Sigmoid colon (tissue), 7 donors: Measurements from ENCODE around the gene IL4I1. TPM values are rescaled to one million over a fixed set of nuclear protein-coding genes. Genes with fewer than 3 reads are reported as not detected.

Experiments
- DNase-seq: peaks from one replicate; pipeline ENCODE4 v3.0.0-alpha.2; 2019
- H3K27ac ChIP-seq, 4 donors: fragments of 200-600 bp; sonication (generic); one replicate each; pipeline ENCODE4 v1.5.1; 2016 to 2019; ENCODE audit warnings: mild to moderate bottlenecking in 1 of 4
- H3K27me3 ChIP-seq, 3 donors: fragments of 200-600 bp; sonication (generic); one replicate each; pipeline ENCODE4 v1.5.1; 2019; ENCODE audit warnings: mild to moderate bottlenecking in 1 of 3
- H3K36me3 ChIP-seq, 4 donors: fragments of 200-600 bp; sonication (generic); one replicate each; pipeline ENCODE4 v1.5.1; 2016 to 2019
- H3K4me1 ChIP-seq, 4 donors: fragments of 200-600 bp; sonication (generic); one replicate each; pipeline ENCODE4 v1.5.1; 2017 to 2019
- H3K4me3 ChIP-seq, 4 donors: fragments of 200-600 bp; sonication (generic); one replicate each; pipeline ENCODE4 v1.5.1; 2017 to 2019; ENCODE audit warnings: mild to moderate bottlenecking in 2 of 4, moderate library complexity in 1 of 4
- H3K9me3 ChIP-seq, 4 donors: fragments of 200-600 bp in 3 of 4; sonication (generic) in 3 of 4; one replicate each; pipeline versions ENCODE4 v1.5.1 to v1.6.1; 2013 to 2019
- CTCF ChIP-seq, 4 experiments: fragments of 450-650 bp in 3 of 4; fragments of 200-600 bp in 1 of 4; IDR thresholded peaks; one replicate each; pipeline ENCODE4 v1.5.1; 2016 to 2019; ENCODE audit warnings: antibody characterized with exemption in 4 of 4, mild to moderate bottlenecking in 3 of 4, moderate library complexity in 2 of 4
- EP300 ChIP-seq, 4 donors: sonication (generic); formaldehyde crosslinking; IDR thresholded peaks; one replicate each; pipeline ENCODE4 v1.6.1; 2017; ENCODE audit warnings: antibody characterized with exemption in 4 of 4
- POLR2A ChIP-seq, 2 donors: fragments of 450-650 bp; IDR thresholded peaks; one replicate each; pipeline ENCODE4 v1.6.1; 2016; ENCODE audit warnings: antibody characterized with exemption in 2 of 2, mild to moderate bottlenecking in 2 of 2, moderate library complexity in 2 of 2
- POLR2AphosphoS5 ChIP-seq, 4 donors: sonication (generic); formaldehyde crosslinking; IDR thresholded peaks; one replicate each; pipeline ENCODE4 v1.6.1; 2017; ENCODE audit warnings: antibody characterized with exemption in 4 of 4
- WGBS, 2 donors: extraction: QIAGEN DNeasy Blood & Tissue Kit; methylation state at CpG; one replicate each; pipeline ENCODE4 v1.1.7; 2013; 5-methylcytosine and 5-hydroxymethylcytosine counted together
- intact Hi-C: fragments of 100-400 bp; cut with DNase I; formaldehyde crosslinking; loops from one replicate; pipeline ENCODE4 v1.15.1; 2023
- polyA plus RNA-seq, 3 donors: library from polyadenylated mRNA; stranded (reverse); fragments of 200-250 nt; gene quantifications; one replicate each; pipeline ENCODE4 v1.2.3, GENCODE V29; 2013
- total RNA-seq, 4 donors: library from RNA; depleted of rRNA; stranded (reverse); fragments of >200 nt; gene quantifications; one replicate each; pipeline ENCODE4 v1.1.0, GENCODE V29; 2016
- donor health status: healthy with polysubstance abuse.
- donor health status: Bipolar disorder and iron deficiency.
- donor health status: healthy.

Gene IL4I1
- total and polyA plus RNA-seq, 7 donors = 0.28 to 6.8 (median 0.66) TPM

GRCh38 chr19:49876422-49877019 lies 20.2 kb downstream of the IL4I1 start:
- H3K4me3 ChIP-seq = peak overlapping the region; percentile 61 to 100 (median 91)
- peaks cover 20 to 43% (median 22%) of the 10 kb centered on the region in 4 donors for H3K36me3 ChIP-seq
- no peak for TF ChIP-seq CTCF (IDR thresholded peaks at IDR 0.05)
- TF ChIP-seq POLR2A (IDR thresholded peaks at IDR 0.05) = peak in 1 of 2 donors; percentile 7
- peak; percentile 50 to 80 (median 54) for TF ChIP-seq POLR2AphosphoS5 (IDR thresholded peaks at IDR 0.05)
- TF ChIP-seq EP300 (IDR thresholded peaks at IDR 0.05) = no peak
- 0% methylated on average over 46 of the region's 46 CpGs for WGBS, 2 donors
- H3K4me1 ChIP-seq = peaks cover 0 to 33% (median 29%) of the 10 kb centered on the region in 4 donors
- H3K27ac ChIP-seq = peak overlapping the region; percentile 92 to 100 (median 96)
- H3K9me3 ChIP-seq = no peaks in the 10 kb centered on the region
- H3K27me3 ChIP-seq = no peaks in the 10 kb centered on the region
- intact Hi-C loops = loop anchor here (1.0 to 5.0 kb wide), 6 partner anchors 59 to 424 kb away; partner anchors contain the start of genes ALDH16A1, AP2A1, FUZ and PIH1D1
- DNase-seq = peak; percentile 99

- peaks cover 14 to 43% (median 19%) of the 10 kb centered on the region in 4 donors for H3K36me3 ChIP-seq
- H3K4me3 ChIP-seq = peak overlapping the region; percentile 61 to 100 (median 91)
- peaks cover 0 to 34% (median 29%) of the 10 kb centered on the region in 4 donors for H3K4me1 ChIP-seq
- peak overlapping the region; percentile 92 to 100 (median 96) for H3K27ac ChIP-seq
- no peaks in the 10 kb centered on the region for H3K9me3 ChIP-seq
- DNase-seq = peak; percentile 85
- intact Hi-C loops = loop anchor here (1.0 to 5.0 kb wide), 6 partner anchors 59 to 424 kb away; partner anchors contain the start of genes ALDH16A1, AP2A1, FUZ and PIH1D1
- H3K27me3 ChIP-seq = no peaks in the 10 kb centered on the region
- TF ChIP-seq CTCF (IDR thresholded peaks at IDR 0.05) = no peak
- no peak for TF ChIP-seq POLR2AphosphoS5 (IDR thresholded peaks at IDR 0.05)
- WGBS, 2 donors = 1% methylated on average over 28 of the region's 28 CpGs
Measured at GRCh38 chr19:49875857-49876421, 20.7 kb downstream of the IL4I1 start.

- Histone ChIP-seq H3K27ac (peak overlapping the region; percentile 92 to 100 (median 96)), H3K4me1 (peaks cover 0 to 42% (median 35%) of the 10 kb centered on the region in 4 donors), H3K27me3 (no peaks in the 10 kb centered on the region), H3K4me3 (peak overlapping the region in 2 of 4 donors; percentile 85 to 100), H3K9me3 (no peaks in the 10 kb centered on the region), H3K36me3 (peaks cover 7 to 40% (median 11%) of the 10 kb centered on the region in 4 donors)
- 80 to 91% methylated on average over 4 of the region's 4 CpGs for WGBS, 2 donors
- intact Hi-C loops = loop anchor here (5.0 kb wide), 2 partner anchors 378 to 423 kb away; partner anchors contain the start of genes ALDH16A1, PIH1D1 and RPS11
- TF ChIP-seq EP300 (IDR thresholded peaks at IDR 0.05) (no peak), POLR2AphosphoS5 (IDR thresholded peaks at IDR 0.05) (no peak), CTCF (IDR thresholded peaks at IDR 0.05) (no peak), POLR2A (IDR thresholded peaks at IDR 0.05) (no peak)
- DNase-seq = no peak
Measured at GRCh38 chr19:49875177-49875576, 21.5 kb downstream of the IL4I1 start.

DNA sequence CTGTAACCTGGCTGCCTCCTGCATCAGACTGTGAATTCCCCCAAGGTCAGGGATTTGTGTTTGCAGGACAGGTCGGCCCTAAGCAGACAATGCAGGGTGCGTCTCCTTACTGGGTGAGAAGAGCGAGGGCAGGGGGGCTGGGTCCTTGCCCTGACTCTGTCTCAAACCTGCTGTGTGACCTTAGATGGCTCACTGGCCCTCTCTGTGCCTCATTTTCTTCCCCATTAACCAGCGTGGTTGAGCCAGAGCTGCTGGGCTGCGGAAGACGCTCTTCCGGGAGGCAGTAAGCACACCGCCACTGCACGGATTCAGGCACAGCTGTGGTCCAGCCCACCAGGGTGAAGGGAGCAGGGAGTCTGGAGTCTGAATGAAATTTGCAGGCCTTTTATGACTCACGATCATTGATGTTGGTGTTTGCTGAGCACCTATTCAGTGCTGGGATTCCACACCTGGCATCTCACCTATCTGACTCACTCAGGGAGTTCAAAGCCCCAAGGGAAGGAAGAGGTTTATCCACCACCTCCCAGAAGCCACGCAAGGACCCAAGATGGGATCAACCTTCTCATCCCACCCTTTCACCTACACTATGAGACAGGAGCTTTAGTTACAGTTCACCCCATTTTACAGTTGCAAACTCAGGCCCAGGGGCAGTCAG lies 22.1 kb downstream of the IL4I1 start:
- WGBS, 2 donors = 91 to 93% methylated on average over 11 of the region's 11 CpGs
- peaks cover 4 to 35% (median 8%) of the 10 kb centered on the region in 4 donors for H3K36me3 ChIP-seq
- intact Hi-C loops = loop anchor here (5.0 kb wide), 2 partner anchors 377 to 422 kb away; partner anchors contain the start of genes ALDH16A1, PIH1D1 and RPS11
- peaks cover 0 to 47% (median 39%) of the 10 kb centered on the region in 4 donors for H3K4me1 ChIP-seq
- no peaks in the 10 kb centered on the region for H3K9me3 ChIP-seq
- no peak for DNase-seq
- no peaks in the 10 kb centered on the region for H3K27me3 ChIP-seq
- H3K27ac ChIP-seq = peak overlapping the region in 1 of 4 donors; percentile 100
- TF ChIP-seq CTCF (IDR thresholded peaks at IDR 0.05) (no peak), POLR2AphosphoS5 (IDR thresholded peaks at IDR 0.05) (no peak), POLR2A (IDR thresholded peaks at IDR 0.05) (no peak), EP300 (IDR thresholded peaks at IDR 0.05) (no peak)
- no peak overlapping the region for H3K4me3 ChIP-seq
